Measurements from ENCODE around the gene GALNT16. TPM values are rescaled to one million over a fixed set of nuclear protein-coding genes. Genes with fewer than 3 reads are reported as not detected.

Gene GALNT16
- total RNA-seq, 1 donor from 2014 or later = 0.11 TPM

DNA sequence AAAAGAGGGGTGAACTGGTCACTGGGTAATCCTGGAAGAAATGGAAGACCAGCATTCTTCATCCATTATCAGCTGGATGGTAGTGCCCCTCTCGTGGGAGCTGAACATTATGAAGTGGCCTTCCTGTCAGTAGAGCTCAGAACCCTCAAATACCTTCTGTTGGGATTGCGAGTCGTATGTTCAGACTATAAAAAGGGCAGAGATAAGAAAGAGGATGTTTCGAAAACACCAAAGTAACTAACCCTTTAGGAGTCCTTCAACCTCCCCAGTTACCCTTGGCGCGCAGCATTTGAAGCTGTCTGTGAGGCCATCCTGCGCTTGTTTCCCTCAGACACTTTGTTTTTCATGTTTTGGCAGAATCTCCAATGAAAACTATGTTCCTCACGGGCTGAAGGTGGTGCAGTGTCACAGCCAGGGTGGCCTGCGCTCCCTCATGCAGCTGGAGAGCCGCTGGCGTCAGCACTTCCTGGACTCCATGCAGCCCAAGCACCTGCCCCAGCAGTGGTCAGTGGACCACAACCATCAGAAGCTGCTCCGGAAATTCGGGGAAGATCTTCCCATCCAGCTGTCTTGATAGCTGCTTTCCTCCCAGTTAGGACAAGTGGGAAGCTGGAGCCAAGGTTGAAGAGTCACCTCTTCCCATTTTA is 19.3 kb upstream of the GALNT16 start:
- no peak overlapping the region for H3K27ac Mint-ChIP-seq
- no peak overlapping the region for H3K4me3 Mint-ChIP-seq (ENCODE audit: low read depth)
- H3K9me3 Mint-ChIP-seq = no peaks in the 10 kb centered on the region
- peaks cover 3% of the 10 kb centered on the region for H3K36me3 Mint-ChIP-seq (ENCODE audit: low read depth)
- DNase-seq (ENCODE audit: low spot score) = no peak
- intact Hi-C loops (cut with micrococcal nuclease) = loop anchor here (5.0 kb wide), 1 partner anchor 113 kb away; no protein-coding TSS in a partner anchor
- H3K27me3 Mint-ChIP-seq (ENCODE audit: low read depth) = no peaks in the 10 kb centered on the region
- H3K4me1 Mint-ChIP-seq (ENCODE audit: low read depth) = peaks cover 5% of the 10 kb centered on the region

DNA sequence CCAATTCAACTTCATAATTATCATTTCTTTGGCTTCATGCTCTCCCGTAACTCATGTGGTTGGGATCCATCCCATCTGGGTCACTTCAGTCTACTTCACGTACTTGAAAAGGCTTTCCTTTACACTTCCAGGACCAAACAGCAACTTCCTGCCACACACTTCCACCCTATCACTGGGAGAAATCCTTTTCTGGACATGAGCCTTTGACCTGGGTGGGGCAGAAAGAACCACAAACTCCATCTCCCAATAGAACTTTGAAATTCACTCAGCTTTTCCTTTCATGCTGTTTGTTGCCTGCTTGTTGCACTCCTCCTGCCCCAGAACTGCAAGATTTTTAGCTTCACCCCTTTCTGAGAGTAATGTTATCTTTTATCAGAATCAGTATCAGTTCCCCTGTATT is 18.4 kb upstream of the GALNT16 start:
- peaks cover 3% of the 10 kb centered on the region for H3K36me3 Mint-ChIP-seq (ENCODE audit: low read depth)
- no peak for DNase-seq (ENCODE audit: low spot score)
- intact Hi-C loops (cut with micrococcal nuclease) = loop anchor here (5.0 kb wide), 1 partner anchor 114 kb away; no protein-coding TSS in a partner anchor
- H3K9me3 Mint-ChIP-seq = no peaks in the 10 kb centered on the region
- H3K4me3 Mint-ChIP-seq (ENCODE audit: low read depth) = no peak overlapping the region
- no peak overlapping the region for H3K27ac Mint-ChIP-seq
- no peaks in the 10 kb centered on the region for H3K27me3 Mint-ChIP-seq (ENCODE audit: low read depth)
- H3K4me1 Mint-ChIP-seq (ENCODE audit: low read depth) = peaks cover 1% of the 10 kb centered on the region

DNA sequence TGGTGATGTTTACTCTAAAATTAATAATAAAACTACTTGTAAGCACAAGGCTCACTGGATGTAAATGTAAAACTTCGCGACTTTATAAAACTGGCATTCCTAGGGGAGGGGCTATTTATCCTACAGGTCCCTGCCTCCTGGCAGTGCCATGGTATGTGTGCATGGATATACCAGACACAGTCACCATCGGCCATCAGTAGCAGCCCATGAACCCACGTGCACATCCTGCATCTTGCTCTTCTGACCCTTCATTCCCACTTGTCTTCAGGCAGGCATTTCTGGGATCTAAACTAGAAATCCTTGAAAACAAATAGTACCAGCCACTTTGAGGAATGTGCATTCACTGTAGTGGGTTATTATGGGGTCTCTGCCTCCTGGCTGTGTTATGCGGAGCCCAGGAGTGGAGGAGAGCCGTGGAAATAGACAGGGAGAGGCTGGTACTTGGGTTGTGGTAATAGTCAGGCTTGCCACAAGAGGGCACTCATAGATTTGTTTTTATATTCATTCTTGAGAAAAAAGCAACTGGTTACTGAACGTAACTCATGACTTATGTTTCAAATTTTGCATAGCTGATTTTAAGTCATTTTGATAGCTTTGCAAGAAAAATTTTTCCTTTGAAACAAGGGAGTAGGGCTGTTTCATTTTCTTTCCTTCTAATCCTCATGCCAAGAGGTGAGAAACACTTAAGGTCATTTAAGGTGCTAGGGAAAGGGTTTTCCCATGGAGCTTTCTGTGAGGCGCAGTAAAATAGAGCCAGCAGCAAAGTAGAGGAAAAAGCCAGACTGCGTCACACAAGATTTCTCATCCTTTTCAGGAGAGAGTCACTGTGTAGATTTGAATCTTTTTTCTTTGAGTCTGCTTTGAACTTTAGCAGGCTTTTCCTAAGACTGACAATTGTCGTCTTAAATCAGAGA is 17.4 kb upstream of the GALNT16 start:
- intact Hi-C loops (cut with micrococcal nuclease) = loop anchor here (1.0 to 5.0 kb wide), 2 partner anchors 115 to 218 kb away; no protein-coding TSS in a partner anchor
- H3K36me3 Mint-ChIP-seq (ENCODE audit: low read depth) = no peaks in the 10 kb centered on the region
- H3K9me3 Mint-ChIP-seq = no peaks in the 10 kb centered on the region
- H3K4me3 Mint-ChIP-seq (ENCODE audit: low read depth) = no peak overlapping the region
- DNase-seq (ENCODE audit: low spot score) = peak; percentile 28
- peaks cover 1% of the 10 kb centered on the region for H3K4me1 Mint-ChIP-seq (ENCODE audit: low read depth)
- H3K27ac Mint-ChIP-seq = no peak overlapping the region
- no peaks in the 10 kb centered on the region for H3K27me3 Mint-ChIP-seq (ENCODE audit: low read depth)

GRCh38 chr14:69244946-69245345 is 15.0 kb upstream of the GALNT16 start:
- no peak overlapping the region for H3K4me3 Mint-ChIP-seq (ENCODE audit: low read depth)
- H3K4me1 Mint-ChIP-seq (ENCODE audit: low read depth) = peaks cover 1% of the 10 kb centered on the region
- peaks cover 5% of the 10 kb centered on the region for H3K27me3 Mint-ChIP-seq (ENCODE audit: low read depth)
- H3K27ac Mint-ChIP-seq = no peak overlapping the region
- no peaks in the 10 kb centered on the region for H3K9me3 Mint-ChIP-seq
- intact Hi-C loops (cut with micrococcal nuclease) = loop anchor here (5.0 kb wide), 1 partner anchor 118 kb away; no protein-coding TSS in a partner anchor
- DNase-seq (ENCODE audit: low spot score) = no peak
- no peaks in the 10 kb centered on the region for H3K36me3 Mint-ChIP-seq (ENCODE audit: low read depth)

GRCh38 chr14:69246331-69246730 is 13.6 kb upstream of the GALNT16 start:
- DNase-seq (ENCODE audit: low spot score) = no peak
- Mint-ChIP-seq H3K27me3 (ENCODE audit: low read depth) (peaks cover 12% of the 10 kb centered on the region), H3K9me3 (no peaks in the 10 kb centered on the region), H3K4me3 (ENCODE audit: low read depth) (no peak overlapping the region), H3K4me1 (ENCODE audit: low read depth) (peaks cover 1% of the 10 kb centered on the region), H3K36me3 (ENCODE audit: low read depth) (no peaks in the 10 kb centered on the region), H3K27ac (no peak overlapping the region)
- intact Hi-C loops (cut with micrococcal nuclease) = no loop called here

DNA sequence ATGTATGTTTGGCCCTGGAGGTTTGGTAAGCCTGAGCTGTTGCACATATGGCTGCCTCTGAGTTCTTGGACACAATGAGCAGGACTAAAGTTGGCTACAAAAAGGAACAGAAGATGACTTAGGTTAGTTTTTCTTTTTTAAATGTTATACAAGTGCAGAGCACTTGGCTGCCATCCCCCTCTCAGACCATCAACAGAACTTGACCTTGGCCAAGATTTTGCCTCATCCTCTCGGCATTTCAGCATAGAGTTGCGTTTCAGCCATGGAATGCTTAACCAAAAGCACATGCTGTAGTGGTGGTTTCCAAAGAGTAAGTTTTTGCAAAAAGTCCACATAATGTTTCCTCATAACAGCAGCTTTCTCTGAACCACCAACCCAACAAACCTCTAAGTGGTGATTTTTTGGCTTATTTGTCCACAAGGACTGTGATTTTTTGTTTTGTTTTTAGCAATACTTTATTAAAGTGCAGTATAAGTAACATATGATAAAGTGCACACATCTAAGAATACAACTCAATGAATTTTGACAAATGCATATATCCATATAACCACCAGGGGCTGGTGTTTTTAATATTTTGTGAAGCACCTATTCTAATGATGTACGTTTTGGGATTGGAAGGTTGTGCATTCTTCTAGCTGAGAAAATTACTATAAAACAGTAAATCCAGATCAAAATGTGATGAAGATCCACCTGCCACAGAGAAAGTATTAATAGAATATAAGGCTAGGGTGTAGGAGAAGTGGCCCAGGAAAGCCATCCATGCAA is 12.1 kb upstream of the GALNT16 start:
- no peak for DNase-seq (ENCODE audit: low spot score)
- Mint-ChIP-seq H3K27ac (no peak overlapping the region), H3K9me3 (no peaks in the 10 kb centered on the region), H3K27me3 (ENCODE audit: low read depth) (peaks cover 18% of the 10 kb centered on the region), H3K36me3 (ENCODE audit: low read depth) (no peaks in the 10 kb centered on the region), H3K4me3 (ENCODE audit: low read depth) (no peak overlapping the region), H3K4me1 (ENCODE audit: low read depth) (no peaks in the 10 kb centered on the region)
- intact Hi-C loops (cut with micrococcal nuclease) = no loop called here

GRCh38 chr14:69249603-69250002 is 10.4 kb upstream of the GALNT16 start:
- H3K36me3 Mint-ChIP-seq (ENCODE audit: low read depth) = no peaks in the 10 kb centered on the region
- no peak overlapping the region for H3K4me3 Mint-ChIP-seq (ENCODE audit: low read depth)
- no peak for DNase-seq (ENCODE audit: low spot score)
- no peaks in the 10 kb centered on the region for H3K9me3 Mint-ChIP-seq
- H3K4me1 Mint-ChIP-seq (ENCODE audit: low read depth) = no peaks in the 10 kb centered on the region
- H3K27ac Mint-ChIP-seq = no peak overlapping the region
- peaks cover 23% of the 10 kb centered on the region for H3K27me3 Mint-ChIP-seq (ENCODE audit: low read depth)
- intact Hi-C loops (cut with micrococcal nuclease) = no loop called here

GRCh38 chr14:69252851-69253250 is 7.1 kb upstream of the GALNT16 start:
- no peak for DNase-seq (ENCODE audit: low spot score)
- Mint-ChIP-seq H3K9me3 (no peaks in the 10 kb centered on the region), H3K27me3 (ENCODE audit: low read depth) (peaks cover 38% of the 10 kb centered on the region), H3K4me3 (ENCODE audit: low read depth) (no peak overlapping the region), H3K36me3 (ENCODE audit: low read depth) (no peaks in the 10 kb centered on the region), H3K4me1 (ENCODE audit: low read depth) (no peaks in the 10 kb centered on the region), H3K27ac (no peak overlapping the region)
- intact Hi-C loops (cut with micrococcal nuclease) = no loop called here

- H3K4me3 Mint-ChIP-seq (ENCODE audit: low read depth) = no peak overlapping the region
- intact Hi-C loops (cut with micrococcal nuclease) = no loop called here
- no peak overlapping the region for H3K27ac Mint-ChIP-seq
- peaks cover 63% of the 10 kb centered on the region for H3K27me3 Mint-ChIP-seq (ENCODE audit: low read depth)
- no peaks in the 10 kb centered on the region for H3K36me3 Mint-ChIP-seq (ENCODE audit: low read depth)
- no peak for DNase-seq (ENCODE audit: low spot score)
- no peaks in the 10 kb centered on the region for H3K9me3 Mint-ChIP-seq
- peaks cover 4% of the 10 kb centered on the region for H3K4me1 Mint-ChIP-seq (ENCODE audit: low read depth)
Measured at GRCh38 chr14:69259168-69259526, 811 bp upstream of the GALNT16 start.

DNA sequence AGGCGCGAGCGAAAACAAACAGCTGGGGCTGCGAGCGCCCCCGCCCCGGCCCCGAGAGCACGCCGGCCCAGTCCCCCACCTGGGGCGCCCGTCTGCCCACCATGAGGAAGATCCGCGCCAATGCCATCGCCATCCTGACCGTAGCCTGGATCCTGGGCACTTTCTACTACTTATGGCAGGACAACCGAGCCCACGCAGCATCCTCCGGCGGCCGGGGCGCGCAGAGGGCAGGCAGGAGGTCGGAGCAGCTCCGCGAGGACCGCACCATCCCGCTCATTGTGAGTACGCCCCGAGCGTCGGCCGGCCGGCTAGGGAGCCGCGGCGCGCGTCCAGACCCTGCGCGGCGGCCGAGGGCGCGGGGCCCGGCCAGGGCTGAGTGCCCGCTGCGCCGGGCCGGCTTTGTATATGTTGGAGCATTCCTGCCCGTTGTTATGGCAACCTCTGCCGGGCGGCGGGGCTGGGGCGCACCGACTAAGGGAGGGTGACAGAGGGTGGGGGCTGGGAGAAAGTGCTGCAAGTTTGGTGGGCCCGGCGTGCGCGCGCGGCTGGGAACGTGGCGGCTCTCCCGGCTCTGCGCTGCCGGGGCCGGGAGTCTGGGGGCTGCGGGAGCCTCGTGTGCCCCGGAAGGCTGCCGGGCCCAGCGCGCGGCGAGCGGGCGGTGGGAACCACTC is 367 bp downstream of the GALNT16 start:
- Mint-ChIP-seq H3K27me3 (ENCODE audit: low read depth) (peaks cover 63% of the 10 kb centered on the region), H3K9me3 (no peaks in the 10 kb centered on the region), H3K4me1 (ENCODE audit: low read depth) (peaks cover 4% of the 10 kb centered on the region), H3K36me3 (ENCODE audit: low read depth) (no peaks in the 10 kb centered on the region), H3K4me3 (ENCODE audit: low read depth) (no peak overlapping the region), H3K27ac (no peak overlapping the region)
- no peak for DNase-seq (ENCODE audit: low spot score)
- intact Hi-C loops (cut with micrococcal nuclease) = no loop called here

DNA sequence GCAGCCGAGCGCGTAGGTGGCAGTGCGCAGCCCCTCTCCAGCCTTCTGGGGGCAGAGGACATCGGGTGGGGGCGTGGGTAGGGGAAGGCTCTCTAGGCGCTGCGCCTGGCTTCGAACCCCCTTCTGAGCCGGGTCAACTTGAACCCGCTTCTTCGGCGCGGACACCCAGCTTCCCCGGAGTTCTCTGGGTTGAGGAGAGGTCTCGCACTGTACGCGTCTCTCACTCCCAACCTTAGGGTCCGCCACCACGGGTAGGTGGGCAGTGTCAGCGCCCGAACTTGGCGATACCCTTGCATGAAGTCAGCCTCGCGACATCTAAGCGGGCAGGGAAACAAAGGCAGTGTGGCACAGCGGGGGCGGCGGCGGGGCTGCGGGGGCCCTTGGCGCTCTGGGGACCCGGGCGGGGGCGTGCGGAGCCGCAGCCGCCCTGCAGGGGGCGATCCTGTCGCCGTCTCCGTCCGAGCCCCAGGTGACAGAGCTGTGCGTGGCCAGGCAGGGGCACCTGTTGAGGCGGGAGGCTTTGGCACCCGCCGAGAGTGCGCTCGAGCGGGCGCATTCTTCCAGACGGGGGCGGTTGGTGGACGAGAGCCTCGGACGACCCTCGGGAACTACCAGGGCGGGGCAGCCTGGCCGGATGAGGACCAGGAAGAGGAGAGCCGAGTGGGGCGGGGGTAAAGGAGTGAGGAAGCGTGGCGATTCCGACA is 1.1 kb downstream of the GALNT16 start:
- intact Hi-C loops (cut with micrococcal nuclease) = no loop called here
- Mint-ChIP-seq H3K36me3 (ENCODE audit: low read depth) (no peaks in the 10 kb centered on the region), H3K27ac (no peak overlapping the region), H3K27me3 (ENCODE audit: low read depth) (peaks cover 66% of the 10 kb centered on the region), H3K4me3 (ENCODE audit: low read depth) (peak overlapping the region; percentile 62), H3K4me1 (ENCODE audit: low read depth) (peaks cover 4% of the 10 kb centered on the region), H3K9me3 (no peaks in the 10 kb centered on the region)
- DNase-seq (ENCODE audit: low spot score) = peak; percentile 17
